SIG-M5 (cell line): ENCODE measurements around the gene XBP1.
"Not testable (repeated sequence)": the region's sequence is repeated elsewhere in the genome, so short reads cannot be mapped to it uniquely, and the experiment has no call there.

Experiments
- DNase-seq: peaks from one replicate; lab custom pipeline; 2025; lab: John Stamatoyannopoulos, UW

Gene XBP1

DNA sequence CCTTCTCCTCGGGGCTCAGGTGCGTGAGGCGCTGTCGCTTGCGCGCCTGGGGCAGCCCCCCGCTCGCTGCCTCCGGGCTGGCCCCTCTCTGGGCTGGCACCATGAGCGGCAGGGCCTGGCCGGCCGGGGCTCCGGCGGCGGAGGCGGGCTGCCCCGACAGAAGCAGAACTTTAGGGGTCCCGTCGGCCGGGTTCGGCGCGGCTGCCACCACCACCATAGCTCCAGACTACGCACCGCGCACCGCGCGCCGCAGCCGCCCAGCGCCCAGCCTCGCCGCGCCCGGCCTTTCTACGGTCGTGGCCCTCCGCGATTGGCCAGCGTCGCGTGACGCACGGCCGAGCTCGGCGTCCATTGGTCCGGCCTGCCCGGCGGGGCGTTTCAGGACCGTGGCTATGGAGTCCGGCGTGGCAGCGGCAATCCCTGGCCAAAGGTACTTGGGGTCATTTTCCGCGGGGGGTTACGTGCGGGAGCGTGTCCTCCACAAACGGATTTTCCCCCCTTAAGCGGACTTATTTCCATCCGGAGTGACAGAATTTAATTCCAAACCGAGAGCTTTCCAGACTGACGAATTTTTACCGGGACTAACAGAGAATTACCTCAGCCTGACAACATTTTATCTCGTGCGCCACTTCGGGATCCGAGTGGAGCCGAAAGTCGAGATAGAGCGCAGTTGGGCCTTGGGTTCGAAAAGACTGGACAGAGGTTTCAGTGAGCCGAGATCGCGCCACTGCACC is at the start of gene XBP1:
Gene XBP1, minus strand, starts transcription at position 262 of the 734 bp plus-strand sequence.
- peak; percentile 33 for DNase-seq

DNA sequence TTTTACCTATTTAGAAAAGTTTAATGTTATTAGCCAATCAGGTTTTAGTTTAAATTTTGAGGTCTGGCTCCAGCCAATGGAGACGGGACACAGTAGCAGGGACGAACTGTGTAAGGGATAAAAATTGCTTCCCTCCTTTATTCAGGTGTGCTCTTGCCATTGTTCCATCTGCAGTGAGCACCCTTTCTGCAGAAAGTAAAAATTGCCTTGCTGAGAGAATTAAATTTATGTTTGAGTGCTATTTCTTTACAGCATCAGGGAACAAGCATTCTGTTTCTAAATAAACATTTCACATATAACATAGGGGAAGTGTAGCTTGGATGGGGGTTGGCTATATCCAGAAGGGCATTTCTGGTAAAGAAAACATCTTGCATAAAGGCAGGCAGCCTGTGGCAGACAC is 46.6 kb upstream of the XBP1 start:
- DNase-seq, result no peak

DNA sequence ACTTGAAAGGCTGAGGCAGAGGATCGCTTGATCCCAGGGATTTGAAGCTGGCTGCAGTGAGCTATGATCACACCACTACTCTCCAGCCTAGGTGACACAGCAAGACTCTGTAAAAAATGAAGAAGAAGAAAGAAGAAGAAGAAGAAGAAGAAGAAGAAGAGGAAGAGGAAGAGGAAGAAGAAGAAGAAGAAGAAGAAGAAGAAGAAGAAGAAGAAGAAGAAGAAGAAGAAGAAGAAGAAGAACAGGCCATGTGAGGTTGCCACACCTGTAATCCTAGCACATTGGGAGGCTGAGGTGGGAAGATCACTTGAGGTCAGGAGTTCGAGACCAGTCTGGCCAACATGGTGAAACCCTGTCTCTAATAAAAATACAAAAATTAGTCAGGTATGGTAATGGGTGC is 43.9 kb upstream of the XBP1 start:
- not testable (repeated sequence) for DNase-seq

DNA sequence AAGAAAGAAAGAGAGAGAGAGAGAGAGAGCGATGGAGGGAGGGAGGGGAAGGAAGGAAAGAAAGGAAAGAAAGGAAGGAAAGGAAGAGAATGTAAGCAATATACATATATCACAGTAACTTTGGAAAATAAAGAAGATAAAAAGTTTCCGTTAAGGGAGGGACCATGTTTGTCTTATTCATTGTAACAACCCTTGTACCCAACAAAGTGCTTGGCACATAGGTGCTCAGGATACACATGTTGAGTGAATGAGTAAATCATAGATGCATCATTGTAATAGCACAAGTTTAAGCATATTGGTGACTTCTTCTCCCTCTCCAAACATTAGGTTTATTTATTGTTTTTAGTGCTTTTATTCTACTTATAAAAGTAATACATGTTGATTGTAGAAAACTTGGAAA is 43.3 kb upstream of the XBP1 start:
- DNase-seq, result no peak

DNA sequence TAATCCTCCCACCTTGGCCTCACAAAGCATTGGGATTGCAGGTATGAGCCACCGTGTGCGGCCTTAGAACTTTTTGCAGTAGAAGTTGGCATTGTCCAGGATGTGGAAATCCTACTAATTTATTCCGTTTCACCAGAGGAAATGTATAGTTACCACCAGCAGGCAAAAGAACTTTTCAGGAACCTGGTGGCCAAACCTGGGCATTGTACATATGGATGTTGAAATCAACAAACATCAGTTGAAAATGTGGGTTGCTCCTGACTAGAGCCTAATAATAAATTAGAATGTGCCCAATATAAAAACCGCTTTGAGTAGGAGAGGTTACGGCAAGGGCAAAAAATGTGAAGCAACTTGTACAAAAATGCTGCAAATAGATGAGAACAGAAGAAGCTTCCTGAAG is 40.7 kb upstream of the XBP1 start:
- peak; percentile 9 for DNase-seq

DNA sequence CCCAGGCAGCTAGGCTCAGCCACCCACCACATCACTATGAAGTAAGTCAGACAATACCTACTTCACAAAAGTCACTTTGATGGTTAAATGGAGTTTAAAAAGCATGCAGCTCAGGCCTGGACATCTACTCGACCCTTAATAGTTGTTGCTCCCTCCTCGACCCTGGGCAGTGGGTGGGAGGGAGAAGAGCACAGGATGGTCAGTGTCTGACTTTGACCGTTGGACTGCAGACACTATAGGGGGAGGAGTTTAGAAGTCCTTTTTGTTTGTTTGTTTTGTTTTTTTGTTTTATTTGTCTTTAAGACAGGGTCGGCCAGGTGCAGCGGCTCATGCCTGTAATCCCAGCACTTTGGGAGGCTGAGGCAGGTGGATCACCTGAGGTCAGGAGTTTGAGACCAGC is 38.6 kb upstream of the XBP1 start:
- DNase-seq, result no peak

DNA sequence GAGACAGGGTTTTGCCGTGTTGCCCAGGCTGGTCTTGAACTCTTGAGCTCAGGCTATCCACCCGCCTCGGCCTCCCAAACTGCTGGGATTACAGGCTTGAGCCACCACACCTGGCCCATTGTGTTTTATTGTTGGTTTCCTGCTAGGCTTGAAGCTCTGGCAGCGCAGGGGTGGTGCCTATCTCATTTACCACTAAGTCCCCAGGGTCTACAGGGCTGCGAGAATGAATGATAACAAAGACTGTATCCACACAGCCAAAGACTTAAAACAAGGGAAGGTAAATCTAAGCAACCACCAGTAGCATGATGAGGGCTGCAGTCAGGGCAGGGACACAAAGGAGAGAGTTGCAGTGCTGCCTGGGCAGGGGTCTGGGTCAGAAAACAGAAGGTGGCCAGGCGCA is 37.3 kb upstream of the XBP1 start:
- DNase-seq, result no peak

DNA sequence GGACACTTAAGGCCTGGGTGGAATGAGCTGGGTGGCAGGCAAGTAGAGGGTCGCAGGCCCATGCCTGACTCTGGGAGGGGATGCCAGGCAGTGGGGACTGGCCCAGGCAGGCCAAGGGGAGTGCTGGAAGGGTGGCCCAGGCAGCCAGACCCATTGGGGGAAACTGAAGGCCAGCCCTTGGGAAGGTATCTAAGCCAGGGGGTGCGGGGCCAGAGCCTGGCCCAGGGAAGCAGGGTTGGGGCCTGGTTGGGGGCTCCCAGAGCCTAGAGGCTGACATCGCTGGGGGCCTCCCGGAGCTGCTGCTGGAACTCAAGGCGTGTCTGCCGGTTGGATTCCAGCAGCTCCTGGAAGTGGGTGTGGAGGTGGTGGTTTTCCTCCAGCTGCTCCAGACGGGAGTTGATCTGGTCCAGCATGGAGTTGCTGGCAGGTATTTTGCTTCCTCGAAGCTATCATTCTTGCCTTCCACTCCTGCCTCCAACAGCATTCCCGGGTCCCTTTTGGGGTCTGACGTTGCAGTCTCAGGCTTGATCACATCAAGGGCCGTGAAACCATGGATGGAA is 35.3 kb upstream of the XBP1 start:
- DNase-seq, result no peak

DNA sequence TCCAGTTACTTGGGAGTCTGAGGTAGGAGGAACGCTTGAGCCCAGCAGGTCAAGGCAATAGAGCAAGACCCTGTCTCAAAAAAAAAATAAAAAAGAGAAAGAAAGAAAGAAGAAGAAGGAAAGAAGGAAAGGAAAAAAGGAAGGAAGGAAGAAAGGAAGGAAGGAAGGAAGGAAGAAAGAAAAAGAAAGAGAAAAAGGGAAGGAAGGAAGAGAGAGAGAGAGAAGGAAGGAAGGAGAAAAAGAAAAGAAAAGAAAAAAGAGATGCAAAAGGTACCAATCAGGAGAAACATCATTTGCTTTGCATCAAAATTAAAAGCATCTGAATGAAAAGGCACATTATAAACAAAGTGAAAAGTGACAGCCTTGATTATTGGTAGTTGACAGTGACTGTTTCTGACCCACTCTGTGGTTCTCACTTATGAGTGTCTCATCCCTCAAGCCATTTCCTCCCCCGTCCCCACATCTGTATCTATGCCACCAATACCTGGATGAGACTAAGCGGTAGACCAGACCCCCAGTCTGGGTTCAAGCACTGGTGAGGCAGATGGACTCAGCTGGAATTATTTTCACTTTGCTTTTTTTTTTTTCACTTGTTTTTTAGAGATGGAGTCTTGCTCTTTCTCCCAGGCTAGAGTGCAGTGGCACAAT is 33.0 kb upstream of the XBP1 start:
- no peak for DNase-seq

DNA sequence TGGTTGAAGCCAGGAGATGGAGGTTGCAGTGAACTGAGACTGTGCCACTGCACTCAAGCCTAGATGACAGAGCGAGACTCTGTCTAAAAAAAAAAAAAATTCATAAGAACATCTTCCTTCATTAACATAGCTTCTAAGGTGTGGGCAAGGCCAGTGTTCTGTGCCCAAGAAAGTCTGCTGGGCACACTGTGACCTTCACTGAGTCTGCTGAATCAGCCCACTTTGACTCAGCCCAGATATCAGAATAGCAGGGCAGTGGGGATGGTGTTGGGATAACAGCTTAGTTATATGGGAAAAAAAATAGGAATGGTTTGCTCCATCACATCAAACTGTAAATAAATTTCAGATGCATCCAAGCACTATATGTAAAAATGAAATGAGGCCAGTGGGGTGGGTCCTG is 32.4 kb upstream of the XBP1 start:
- no peak for DNase-seq

DNA sequence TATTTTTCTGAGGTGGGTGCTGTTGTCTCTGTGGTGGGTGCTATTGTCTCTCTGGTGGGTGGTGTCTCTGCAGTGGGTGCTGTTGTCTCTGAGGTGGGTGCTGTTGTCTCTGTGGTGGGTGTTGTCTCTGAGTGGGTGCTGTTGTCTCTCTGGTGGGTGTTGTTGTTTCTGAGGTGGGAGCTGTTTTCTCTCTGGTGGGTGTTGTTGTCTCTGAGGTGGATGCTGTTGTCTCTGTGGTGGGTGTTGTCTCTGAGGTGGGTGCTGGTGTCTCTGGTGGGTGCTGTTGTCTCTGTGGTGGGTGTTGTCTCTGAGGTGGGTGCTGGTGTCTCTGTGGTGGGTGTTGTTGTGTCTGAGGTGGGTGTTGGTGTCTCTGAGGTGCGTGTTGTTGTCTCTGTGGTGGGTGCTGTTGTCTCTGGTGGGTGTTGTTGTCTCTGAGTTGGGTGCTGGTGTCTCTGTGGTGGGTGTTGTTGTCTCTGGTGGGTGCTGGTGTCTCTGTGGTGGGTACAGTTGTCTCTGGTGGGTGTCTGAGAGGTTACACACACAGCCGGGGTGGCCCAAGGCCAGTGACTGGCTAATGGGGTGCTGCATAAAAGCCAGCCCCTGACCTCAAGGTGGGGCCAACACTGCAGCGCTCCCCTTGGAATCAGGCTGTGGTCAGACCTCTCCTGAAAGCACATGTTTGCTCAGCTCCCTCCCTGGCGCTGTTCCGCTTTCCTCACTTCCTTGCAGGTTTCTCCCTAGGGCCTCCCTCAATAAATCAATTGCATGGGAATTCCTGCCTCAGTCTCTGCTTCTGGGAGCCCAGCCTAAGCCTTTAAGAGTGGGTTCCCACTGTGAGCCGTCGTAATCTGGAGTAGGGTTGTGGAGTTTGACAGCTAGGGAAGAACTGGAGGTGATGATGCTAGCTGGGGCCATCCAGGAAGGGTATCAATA is 31.0 kb upstream of the XBP1 start:
- no peak for DNase-seq

DNA sequence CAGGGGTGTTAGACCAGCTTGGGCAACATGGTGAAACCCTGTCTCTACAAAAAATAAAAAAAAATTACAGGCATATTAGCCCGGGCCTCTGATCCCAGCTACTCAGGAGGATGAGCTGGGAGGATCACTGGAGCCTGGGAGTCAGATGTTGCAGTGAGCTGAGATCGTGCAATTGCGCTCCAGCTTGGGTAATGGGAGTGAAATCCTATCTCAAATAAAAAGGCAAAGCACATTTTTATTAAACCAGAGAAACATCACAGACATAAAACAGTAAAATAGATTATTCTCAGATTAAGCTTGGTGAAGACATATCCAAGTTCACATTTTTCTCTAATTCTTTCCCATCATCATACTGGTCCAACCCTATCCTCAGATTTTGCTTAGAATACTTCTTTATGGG is 30.1 kb upstream of the XBP1 start:
- no peak for DNase-seq

DNA sequence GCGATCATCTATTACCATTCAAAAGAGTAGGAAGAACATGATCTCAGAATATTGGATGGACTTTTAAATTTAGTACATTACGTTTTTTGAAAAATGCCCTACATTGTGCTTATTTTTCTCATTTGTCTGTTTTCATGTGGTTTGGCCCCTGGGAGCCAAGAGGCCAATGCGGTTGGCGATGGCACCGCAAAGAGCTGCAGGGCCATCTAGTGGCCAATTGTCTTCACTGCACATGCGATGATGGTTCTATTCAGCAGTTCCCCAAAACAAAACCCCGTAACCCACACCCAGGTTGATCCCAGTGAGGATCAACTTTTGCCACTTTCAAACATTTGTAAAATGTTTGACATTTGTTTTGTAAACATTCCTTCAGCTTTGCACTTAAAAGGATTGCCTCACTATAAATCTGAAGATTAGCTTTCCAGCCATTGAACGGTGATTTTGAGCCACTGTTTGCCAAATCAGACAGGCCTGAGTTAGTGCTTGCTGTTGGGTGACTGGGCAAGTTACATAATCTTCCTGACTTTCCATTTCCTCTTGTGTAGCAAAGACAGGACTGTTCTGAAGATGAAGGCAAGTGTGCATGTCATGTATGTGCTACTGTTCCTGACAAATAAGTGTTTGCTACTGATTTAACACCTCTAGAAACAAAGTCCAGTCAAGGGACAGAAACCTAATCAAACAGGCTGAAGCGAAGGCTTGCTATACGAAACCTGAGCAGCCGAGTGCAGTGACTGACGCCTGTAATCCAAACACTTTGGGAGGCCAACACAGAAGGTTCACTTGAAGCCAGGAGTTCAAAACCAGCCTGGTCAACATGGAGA is 29.2 kb upstream of the XBP1 start:
- DNase-seq, result no peak

DNA sequence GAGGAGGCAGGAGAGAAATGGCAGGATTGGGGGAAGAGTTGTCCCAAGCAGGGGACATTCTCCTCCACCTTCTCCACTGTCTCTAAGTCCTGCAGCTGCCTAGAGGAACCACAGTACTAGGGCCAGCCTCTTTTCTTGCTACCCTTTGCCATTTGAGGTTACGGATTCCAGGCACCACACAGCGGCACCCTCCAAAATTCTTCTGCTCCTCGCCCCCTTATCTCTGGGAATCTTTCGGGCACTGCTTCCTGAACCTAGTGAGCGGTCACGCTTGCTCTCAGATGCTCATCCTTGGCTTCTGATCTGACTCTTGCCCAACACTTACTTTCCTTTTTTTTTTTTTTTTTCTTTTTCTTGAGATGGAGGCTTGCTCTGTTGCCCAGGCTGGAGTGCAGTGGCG is 26.6 kb upstream of the XBP1 start:
- no peak for DNase-seq

DNA sequence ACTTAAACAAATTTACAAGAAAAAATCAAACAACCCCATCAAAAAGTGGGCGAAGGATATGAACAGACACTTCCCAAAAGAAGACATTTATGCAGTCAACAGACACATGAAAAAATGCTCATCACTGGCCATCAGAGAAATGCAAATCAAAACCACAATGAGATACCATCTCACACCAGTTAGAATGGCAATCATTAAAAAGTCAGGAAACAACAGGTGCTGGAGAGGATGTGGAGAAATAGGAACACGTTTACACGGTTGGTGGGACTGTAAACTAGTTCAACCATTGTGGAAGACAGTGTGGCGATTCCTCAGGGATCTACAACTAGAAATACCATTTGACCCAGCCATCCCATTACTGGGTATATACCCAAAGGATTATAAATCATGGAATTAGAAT is 26.1 kb upstream of the XBP1 start:
- not testable (repeated sequence) for DNase-seq

DNA sequence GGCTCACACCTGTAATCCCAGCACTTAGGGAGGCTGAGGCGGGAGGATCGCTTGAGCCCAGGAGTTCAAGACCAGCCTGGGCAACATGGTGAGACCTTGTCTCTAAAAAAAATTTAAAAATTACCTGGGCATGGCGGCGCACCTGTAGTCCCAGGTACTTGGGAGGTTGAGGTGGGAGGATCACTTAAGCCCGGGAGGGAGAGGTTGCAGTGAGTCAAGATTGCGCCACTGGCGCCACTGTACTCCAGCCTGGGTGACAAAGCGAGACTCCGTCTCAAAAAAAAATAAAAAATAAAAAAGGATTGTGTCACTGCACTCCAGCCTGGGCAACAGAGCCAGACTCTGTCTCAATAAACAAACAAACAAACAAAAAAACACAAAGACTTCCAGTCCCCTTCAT is 24.1 kb upstream of the XBP1 start:
- DNase-seq, result not testable (repeated sequence)

DNA sequence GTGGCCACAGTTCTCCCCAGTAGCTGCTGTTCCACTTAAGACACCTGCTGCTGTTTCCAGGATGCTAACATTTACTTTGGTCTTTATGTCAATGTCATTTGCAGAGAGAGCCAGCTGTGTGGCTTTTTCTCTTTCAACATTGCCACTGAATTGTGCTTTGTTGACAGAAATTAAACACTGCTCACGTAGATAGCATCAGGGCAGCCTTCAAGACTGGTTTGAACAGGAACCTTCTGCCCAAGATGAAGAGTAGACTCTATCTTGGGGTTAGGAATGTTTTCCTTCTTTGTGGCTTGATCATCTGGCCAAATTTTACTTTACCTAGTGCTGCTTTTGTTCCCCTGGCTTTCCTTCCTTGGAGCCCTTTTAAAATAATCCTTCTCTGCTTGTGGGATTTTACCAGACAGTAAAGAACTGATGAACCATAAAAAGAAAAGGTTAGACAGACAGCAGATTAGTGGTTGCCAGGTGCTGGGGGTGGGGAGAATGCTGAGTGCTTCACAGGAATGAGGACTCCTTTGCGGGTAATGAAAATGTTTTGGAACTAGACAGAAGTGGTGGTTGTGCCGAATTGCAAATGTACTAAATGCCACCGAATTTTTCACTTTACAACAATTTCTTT is 22.7 kb upstream of the XBP1 start:
- no peak for DNase-seq

DNA sequence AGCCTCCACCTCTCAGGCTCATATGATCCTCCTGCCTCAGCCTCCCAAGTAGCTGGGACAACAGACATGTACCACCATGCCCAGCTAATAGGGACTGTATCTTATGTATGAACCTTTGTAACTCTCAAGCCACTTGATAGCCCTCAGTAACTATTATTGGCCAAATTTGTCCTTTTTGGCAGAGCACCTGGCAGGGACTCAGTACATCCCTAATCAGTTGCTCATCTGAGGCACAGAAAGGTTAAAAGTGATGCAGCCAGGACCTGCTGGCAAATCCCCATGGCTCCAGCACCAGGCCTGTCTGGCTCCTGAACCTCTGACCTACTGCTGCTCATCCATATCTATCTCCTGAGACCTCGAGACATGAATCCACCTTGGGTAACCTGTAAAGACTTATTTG is 21.1 kb upstream of the XBP1 start:
- no peak for DNase-seq

DNA sequence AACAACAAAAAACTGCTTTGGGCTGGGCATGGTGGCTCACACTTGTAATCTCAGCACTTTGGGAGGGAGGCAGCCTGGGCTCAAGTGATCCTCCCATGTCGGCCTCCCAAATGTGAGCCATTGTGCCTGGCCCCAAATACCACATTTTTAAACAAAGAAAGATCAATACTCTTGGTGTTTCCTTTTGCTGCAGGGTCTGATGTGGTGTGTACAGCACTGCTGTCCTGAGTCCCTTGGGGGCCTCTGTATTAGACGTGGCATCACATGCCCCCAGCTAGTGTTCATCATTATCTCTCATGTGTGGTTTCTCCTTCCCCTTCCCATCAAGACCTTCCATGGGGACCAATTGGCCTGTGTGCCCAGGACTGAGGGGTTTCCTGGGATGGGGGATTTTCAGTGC is 20.5 kb upstream of the XBP1 start:
- no peak for DNase-seq

DNA sequence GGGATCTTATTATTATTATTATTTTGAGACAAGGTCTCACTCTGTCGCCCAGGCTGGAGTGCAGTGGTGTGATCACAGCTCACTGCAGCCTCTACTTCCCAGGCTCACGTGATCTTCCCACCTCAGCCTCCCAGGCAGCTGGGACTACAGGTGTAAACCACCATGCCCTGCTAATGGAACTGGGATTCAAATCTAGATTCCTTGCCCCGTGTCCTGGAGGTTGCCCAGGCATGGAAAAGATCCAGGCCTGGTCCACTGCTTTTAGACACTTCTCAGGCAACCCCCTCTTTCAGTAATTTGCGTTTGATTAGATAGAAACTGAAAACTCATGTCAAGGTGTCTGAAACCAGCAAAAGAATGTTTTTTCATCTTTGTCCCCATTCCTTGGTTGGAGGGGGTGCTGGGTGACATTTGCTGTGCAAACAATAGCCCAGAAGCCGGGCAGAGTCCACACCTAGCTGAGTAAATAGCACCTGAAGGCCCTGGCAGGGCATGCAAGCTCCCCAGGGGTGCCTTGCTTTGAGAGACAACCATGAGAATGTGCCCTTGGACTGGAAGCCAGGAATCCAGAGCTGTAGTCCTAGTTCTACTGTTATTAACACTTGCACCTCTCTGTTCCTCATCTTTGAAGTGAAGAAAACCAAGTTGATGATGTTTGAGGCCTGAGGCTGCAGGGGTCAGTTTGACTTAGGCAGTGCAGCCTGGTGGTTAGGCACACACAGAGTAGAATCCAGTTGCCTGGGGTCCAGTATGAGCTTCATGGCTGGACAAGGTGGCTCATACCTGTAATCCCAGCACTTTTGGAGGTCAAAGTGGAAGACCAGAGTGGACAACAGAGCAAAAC is 19.1 kb upstream of the XBP1 start:
- no peak for DNase-seq
